GM21529 (cell line): ENCODE measurements around the gene TDRD12.

Experiments
- ATAC-seq: cut with Tn5 transposase; IDR thresholded peaks from one replicate; pipeline ENCODE4 v1.9.1; 2021; ENCODE audit not compliant: unreplicated experiment

TDRD12 gene

GRCh38 chr19:32719611-32720059 is at the start of gene TDRD12:
Gene TDRD12, plus strand, starts transcription at chr19:32719767. Its CDS starts 306 bp downstream, at chr19:32720073.
- no peak for ATAC-seq

- ATAC-seq = no peak
Observed at GRCh38 chr19:32671883-32672593, 47.5 kb upstream of the TDRD12 start.

GRCh38 chr19:32672841-32673240 is 46.7 kb upstream of the TDRD12 start:
- ATAC-seq = no peak

- no peak for ATAC-seq
Observed at GRCh38 chr19:32673573-32673972, 46.0 kb upstream of the TDRD12 start.

GRCh38 chr19:32674153-32674930 is 45.2 kb upstream of the TDRD12 start:
- no peak for ATAC-seq

GRCh38 chr19:32674931-32675719 is 44.4 kb upstream of the TDRD12 start, which contains the start of gene ANKRD27:
Gene ANKRD27, minus strand, starts transcription at chr19:32675180. Its CDS starts 16,165 bp downstream, at chr19:32659015.
- ATAC-seq = peak; percentile 96

- ATAC-seq = peak; percentile 33
Observed at GRCh38 chr19:32675720-32676185, 43.8 kb upstream of the TDRD12 start, which contains the start of gene RGS9BP. Gene RGS9BP, plus strand, starts transcription at chr19:32675848. Its CDS starts 416 bp downstream, at chr19:32676264.

GRCh38 chr19:32676186-32676894 is 43.2 kb upstream of the TDRD12 start:
- ATAC-seq = no peak

- no peak for ATAC-seq
Observed at GRCh38 chr19:32676895-32677359, 42.6 kb upstream of the TDRD12 start.

GRCh38 chr19:32677657-32678056 is 41.9 kb upstream of the TDRD12 start:
- ATAC-seq = no peak

GRCh38 chr19:32680986-32681385 is 38.6 kb upstream of the TDRD12 start:
- ATAC-seq = no peak

GRCh38 chr19:32682317-32682716 is 37.2 kb upstream of the TDRD12 start:
- no peak for ATAC-seq

GRCh38 chr19:32686847-32687475 is 32.6 kb upstream of the TDRD12 start:
- ATAC-seq = no peak

- ATAC-seq = no peak
Observed at GRCh38 chr19:32687681-32688080, 31.9 kb upstream of the TDRD12 start.

GRCh38 chr19:32688311-32688710 is 31.3 kb upstream of the TDRD12 start:
- no peak for ATAC-seq

- ATAC-seq = peak; percentile 93
Observed at GRCh38 chr19:32691291-32691951, 28.1 kb upstream of the TDRD12 start, which contains the start of gene NUDT19. Gene NUDT19, plus strand, starts transcription at chr19:32691821. Its CDS starts 140 bp downstream, at chr19:32691961.

- peak; percentile 64 for ATAC-seq
Observed at GRCh38 chr19:32691952-32692726, 27.4 kb upstream of the TDRD12 start.

GRCh38 chr19:32692727-32693061 is 26.9 kb upstream of the TDRD12 start:
- no peak for ATAC-seq
